CD14-positive monocyte (primary cell): ENCODE measurements around the gene FANCC. TPM values are rescaled to one million over a fixed set of nuclear protein-coding genes. Genes with fewer than 3 reads are reported as not detected.

Experiments used
- DNase-seq, 3 donors: peaks; one replicate each; pipeline ENCODE4 v3.0.0-alpha.2; 2011 to 2022
- H2AFZ ChIP-seq: 2 replicates; pipeline ENCODE4 v1.6.0; 2012; ENCODE audit warnings: mild to moderate bottlenecking, low read depth, low read length, inconsistent platforms; ENCODE audit not compliant: insufficient read depth, poor library complexity, severe bottlenecking
- H3K27ac ChIP-seq, 2 donors: 1 replicate in 1 of 2; 2 replicates in 1 of 2; pipeline ENCODE4 v1.5.1; 2012 to 2013; ENCODE audit warnings: low read length in 2 of 2, control low read depth in 1 of 2, inconsistent platforms in 1 of 2, low read depth in 1 of 2, mild to moderate bottlenecking in 1 of 2
- H3K27me3 ChIP-seq, 2 donors: one replicate each; pipeline versions ENCODE4 v1.6.0 to v1.6.1; 2011 to 2013; ENCODE audit warnings: low read length in 2 of 2; ENCODE audit not compliant: control insufficient read depth in 2 of 2, insufficient read depth in 2 of 2
- H3K36me3 ChIP-seq, 2 donors: replicated peaks in 1 of 2; 1 replicate in 1 of 2; 2 replicates in 1 of 2; pipeline versions ENCODE4 v1.5.1 to v1.6.1; 2012 to 2013; ENCODE audit warnings: low read length in 2 of 2, control low read depth in 1 of 2, inconsistent platforms in 1 of 2, mild to moderate bottlenecking in 1 of 2; ENCODE audit not compliant: insufficient read depth in 2 of 2, control insufficient read depth in 1 of 2
- H3K4me1 ChIP-seq, 2 donors: 1 replicate in 1 of 2; 2 replicates in 1 of 2; pipeline versions ENCODE4 v1.5.1 to v1.6.1; 2012 to 2013; ENCODE audit warnings: low read length in 2 of 2, control low read depth in 1 of 2, inconsistent platforms in 1 of 2, mild to moderate bottlenecking in 1 of 2, moderate library complexity in 1 of 2; ENCODE audit not compliant: insufficient read depth in 2 of 2, control insufficient read depth in 1 of 2
- H3K4me2 ChIP-seq: replicated peaks from 2 replicates; pipeline ENCODE3; 2012; ENCODE audit warnings: low read length, moderate library complexity, mild to moderate bottlenecking; ENCODE audit not compliant: poor library complexity, severe bottlenecking; ENCODE audit errors: extremely low read depth
- H3K4me3 ChIP-seq, 3 experiments: fragments of 200-600 bp in 1 of 3; sonication (generic) in 1 of 3; replicated peaks in 1 of 3; 1 replicate in 2 of 3; 2 replicates in 1 of 3; pipeline ENCODE4 v1.5.1; 2011 to 2013; ENCODE audit warnings: low read length in 3 of 3, mild to moderate bottlenecking in 3 of 3, control low read depth in 2 of 3, low read depth in 2 of 3, inconsistent platforms in 1 of 3, moderate library complexity in 1 of 3
- H3K79me2 ChIP-seq: 2 replicates; pipeline ENCODE4 v1.6.0; 2012; ENCODE audit warnings: mild to moderate bottlenecking, control low read depth, inconsistent platforms, low read length, moderate library complexity; ENCODE audit not compliant: insufficient read depth
- H3K9ac ChIP-seq: 2 replicates; pipeline ENCODE4 v1.6.0; 2017; ENCODE audit warnings: low read length, mild to moderate bottlenecking; ENCODE audit not compliant: insufficient read depth, poor library complexity, severe bottlenecking
- H3K9me3 ChIP-seq, 2 donors: replicated peaks in 1 of 2; 1 replicate in 1 of 2; 2 replicates in 1 of 2; pipeline versions ENCODE4 v1.5.1 to v1.6.1; 2012 to 2013; ENCODE audit warnings: low read length in 2 of 2, control low read depth in 1 of 2; ENCODE audit not compliant: control insufficient read depth in 1 of 2, insufficient read depth in 1 of 2
- H4K20me1 ChIP-seq: 2 replicates; pipeline ENCODE4 v1.6.0; 2012; ENCODE audit warnings: mild to moderate bottlenecking, low read length, control low read depth, moderate library complexity; ENCODE audit not compliant: insufficient read depth
- H3K27ac Mint-ChIP-seq, 7 donors: one replicate each; pipeline ENCODE4 v1.8.0; 2020; ENCODE audit warnings: mild to moderate bottlenecking in 7 of 7, mixed read lengths in 7 of 7, moderate library complexity in 6 of 7, inconsistent platforms in 2 of 7
- H3K27me3 Mint-ChIP-seq, 3 donors: one replicate each; pipeline ENCODE4 v1.8.0; 2021 to 2022; ENCODE audit warnings: low read depth in 3 of 3, mild to moderate bottlenecking in 3 of 3, mixed read lengths in 3 of 3, moderate library complexity in 3 of 3, inconsistent platforms in 1 of 3
- H3K36me3 Mint-ChIP-seq, 2 donors: one replicate each; pipeline ENCODE4 v1.8.0; 2020; ENCODE audit warnings: mixed read lengths in 2 of 2, inconsistent platforms in 1 of 2, mild to moderate bottlenecking in 1 of 2
- H3K4me1 Mint-ChIP-seq: one replicate; pipeline ENCODE4 v1.8.0; 2020; ENCODE audit warnings: mild to moderate bottlenecking, mixed read lengths
- H3K4me3 Mint-ChIP-seq, 2 donors: one replicate each; pipeline ENCODE4 v1.8.0; 2020; ENCODE audit warnings: mild to moderate bottlenecking in 2 of 2, mixed read lengths in 2 of 2, moderate library complexity in 1 of 2
- H3K9me3 Mint-ChIP-seq, 7 donors: one replicate each; pipeline ENCODE4 v1.8.0; 2020 to 2022; ENCODE audit warnings: mixed read lengths in 7 of 7, mild to moderate bottlenecking in 6 of 7, moderate library complexity in 6 of 7, inconsistent platforms in 2 of 7
- WGBS: methylation state at CpG from one replicate; pipeline ENCODE4 v1.1.5; 2013; ENCODE audit warnings: missing lambda C conversion rate; ENCODE audit not compliant: insufficient coverage; 5-methylcytosine and 5-hydroxymethylcytosine counted together
- intact Hi-C, 2 donors: fragments of 100-400 bp; cut with micrococcal nuclease; formaldehyde crosslinking; loops; one replicate each; pipeline versions ENCODE4 v1.15.0 to v1.15.1; 2023
- polyA plus RNA-seq, 3 donors: library from polyadenylated mRNA; depleted of rRNA in 1 of 3; unstranded in 2 of 3; stranded (reverse) in 1 of 3; fragments of 300-500 nt in 2 of 3; fragments of >200 nt in 1 of 3; fragmentation: Illumina TruSeq in 2 of 3; gene quantifications; 1 replicate in 2 of 3; 2 replicates in 1 of 3; pipeline ENCODE4 v1.2.3, GENCODE V29; 2012 to 2021
- TF ChIP-seq, protein P1 (sequence below): fragments of 200-600 bp; IDR thresholded peaks from one replicate; pipeline ENCODE4 v1.8.0; 2022; ENCODE audit warnings: antibody characterized with exemption, mild to moderate bottlenecking

FANCC gene
- polyA plus RNA-seq, 3 donors, result 1.2 to 2.2 (median 1.5) TPM

DNA sequence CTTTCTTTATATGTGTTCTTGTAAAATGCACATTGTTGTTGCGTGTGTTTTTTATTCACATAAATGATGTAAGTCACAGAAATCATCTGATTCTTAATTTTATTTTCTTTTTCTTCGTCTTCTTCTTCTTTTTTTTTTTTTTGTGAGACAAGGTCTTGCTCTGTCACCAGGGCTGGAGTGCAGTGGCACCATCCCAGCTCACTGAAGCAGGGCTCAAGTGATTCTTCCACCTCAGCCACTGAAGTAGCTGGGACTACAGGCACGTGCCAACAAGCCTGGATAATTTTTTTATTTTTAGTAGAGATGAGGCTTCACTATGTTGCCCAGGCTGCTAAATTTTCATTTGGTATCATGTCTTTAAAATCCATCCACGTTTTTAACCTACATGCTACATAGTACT lies 28.5 kb upstream of the FANCC start:
- intact Hi-C loops, result no loop called here
- H3K9ac ChIP-seq, result no peak overlapping the region
- no peak for DNase-seq
- WGBS, result no CpG with 5 or more reads among the region's 4 CpGs
- no peaks in the 10 kb centered on the region for H3K4me1 Mint-ChIP-seq
- TF ChIP-seq, protein P1, sequence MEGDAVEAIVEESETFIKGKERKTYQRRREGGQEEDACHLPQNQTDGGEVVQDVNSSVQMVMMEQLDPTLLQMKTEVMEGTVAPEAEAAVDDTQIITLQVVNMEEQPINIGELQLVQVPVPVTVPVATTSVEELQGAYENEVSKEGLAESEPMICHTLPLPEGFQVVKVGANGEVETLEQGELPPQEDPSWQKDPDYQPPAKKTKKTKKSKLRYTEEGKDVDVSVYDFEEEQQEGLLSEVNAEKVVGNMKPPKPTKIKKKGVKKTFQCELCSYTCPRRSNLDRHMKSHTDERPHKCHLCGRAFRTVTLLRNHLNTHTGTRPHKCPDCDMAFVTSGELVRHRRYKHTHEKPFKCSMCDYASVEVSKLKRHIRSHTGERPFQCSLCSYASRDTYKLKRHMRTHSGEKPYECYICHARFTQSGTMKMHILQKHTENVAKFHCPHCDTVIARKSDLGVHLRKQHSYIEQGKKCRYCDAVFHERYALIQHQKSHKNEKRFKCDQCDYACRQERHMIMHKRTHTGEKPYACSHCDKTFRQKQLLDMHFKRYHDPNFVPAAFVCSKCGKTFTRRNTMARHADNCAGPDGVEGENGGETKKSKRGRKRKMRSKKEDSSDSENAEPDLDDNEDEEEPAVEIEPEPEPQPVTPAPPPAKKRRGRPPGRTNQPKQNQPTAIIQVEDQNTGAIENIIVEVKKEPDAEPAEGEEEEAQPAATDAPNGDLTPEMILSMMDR, result no peak
- no peaks in the 10 kb centered on the region for H3K36me3 ChIP-seq
- no peak overlapping the region for H3K4me2 ChIP-seq
- peaks cover 38 to 47% (median 44%) of the 10 kb centered on the region in 3 donors for H3K27me3 Mint-ChIP-seq
- peaks cover 4 to 30% of the 10 kb centered on the region in 2 donors for H3K27me3 ChIP-seq
- no peaks in the 10 kb centered on the region for H3K79me2 ChIP-seq
- no peak overlapping the region for H3K27ac ChIP-seq
- no peak overlapping the region for H3K4me3 ChIP-seq
- H2AFZ ChIP-seq, result no peak overlapping the region
- H3K36me3 Mint-ChIP-seq, result no peaks in the 10 kb centered on the region
- H3K9me3 ChIP-seq, result peaks cover 6% of the 10 kb centered on the region in 2 donors
- H4K20me1 ChIP-seq, result no peaks in the 10 kb centered on the region
- no peaks in the 10 kb centered on the region for H3K4me1 ChIP-seq
- H3K27ac Mint-ChIP-seq, result no peak overlapping the region
- H3K9me3 Mint-ChIP-seq, result peaks cover 0 to 10% (median 5%) of the 10 kb centered on the region in 7 donors
- no peak overlapping the region for H3K4me3 Mint-ChIP-seq

DNA sequence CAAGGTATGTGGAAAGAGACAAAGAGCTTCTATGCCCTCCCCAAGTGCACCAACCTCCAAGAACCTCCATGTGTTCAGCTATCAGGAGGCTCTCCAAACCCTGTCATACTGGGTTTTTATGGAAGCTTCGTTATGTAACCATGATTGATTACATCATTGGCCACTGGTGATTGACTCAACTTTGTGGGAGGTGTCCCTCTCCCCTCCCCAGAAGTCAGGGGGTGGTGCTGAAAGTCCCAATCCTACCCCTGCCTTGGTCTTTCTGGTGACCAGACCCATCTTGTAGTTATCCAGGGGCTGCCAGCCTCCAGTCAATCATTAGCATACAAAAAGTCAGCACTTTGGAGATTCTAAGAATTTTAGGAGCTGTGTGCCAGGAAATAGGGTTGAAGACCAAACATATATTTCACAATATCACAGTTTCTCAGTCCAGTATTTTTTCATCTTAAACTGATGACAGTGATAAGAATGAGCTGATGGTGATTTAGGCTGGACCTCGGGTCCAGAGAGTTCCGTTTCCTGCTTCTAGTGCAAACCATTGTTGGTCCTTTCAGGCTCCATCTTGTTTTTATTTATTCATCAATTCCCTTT lies 27.3 kb upstream of the FANCC start:
- peaks cover 30 to 35% (median 32%) of the 10 kb centered on the region in 3 donors for H3K27me3 Mint-ChIP-seq
- no peak overlapping the region for H3K4me3 Mint-ChIP-seq
- H3K9me3 ChIP-seq, result no peaks in the 10 kb centered on the region
- H3K9me3 Mint-ChIP-seq, result peaks cover 0 to 4% (median 0%) of the 10 kb centered on the region in 7 donors
- intact Hi-C loops, result no loop called here
- H3K27ac Mint-ChIP-seq, result no peak overlapping the region
- H3K36me3 ChIP-seq, result no peaks in the 10 kb centered on the region
- no peak overlapping the region for H3K27ac ChIP-seq
- no peaks in the 10 kb centered on the region for H3K4me1 ChIP-seq
- H3K4me2 ChIP-seq, result no peak overlapping the region
- H2AFZ ChIP-seq, result no peak overlapping the region
- peaks cover 4 to 20% of the 10 kb centered on the region in 2 donors for H3K27me3 ChIP-seq
- DNase-seq, result no peak
- H3K79me2 ChIP-seq, result no peaks in the 10 kb centered on the region
- no peak overlapping the region for H3K4me3 ChIP-seq
- no peaks in the 10 kb centered on the region for H3K36me3 Mint-ChIP-seq
- TF ChIP-seq, protein P1, result no peak
- H4K20me1 ChIP-seq, result no peaks in the 10 kb centered on the region
- no CpG with 5 or more reads among the region's 3 CpGs for WGBS
- no peak overlapping the region for H3K9ac ChIP-seq
- H3K4me1 Mint-ChIP-seq, result no peaks in the 10 kb centered on the region
